ENCODE results near the gene GCA.

GCA gene

GRCh38 chr2:162370931-162371330 is 27.0 kb downstream of the GCA start:
- no peak overlapping the region for H3K27ac ChIP-seq
- no peaks in the 10 kb centered on the region for H3K79me2 ChIP-seq
- H3K9me3 ChIP-seq (ENCODE audit: control insufficient read depth, low read length) = no peaks in the 10 kb centered on the region
- no peak for TF ChIP-seq CTCF (IDR thresholded peaks at IDR 0.05)
- H2AFZ ChIP-seq = no peak overlapping the region
- no peak overlapping the region for H3K4me2 ChIP-seq (ENCODE audit: low read length)
- H3K9ac ChIP-seq = no peak overlapping the region
- H3K27me3 ChIP-seq (ENCODE audit: control insufficient read depth, insufficient read depth, low read length) = no peaks in the 10 kb centered on the region
- no peaks in the 10 kb centered on the region for H3K4me1 ChIP-seq
- H3K36me3 ChIP-seq (ENCODE audit: control insufficient read depth, insufficient read depth, low read length) = no peaks in the 10 kb centered on the region
- no peak overlapping the region for H3K4me3 ChIP-seq (ENCODE audit: low read depth, low read length)

GRCh38 chr2:162372818-162373217 is 28.9 kb downstream of the GCA start:
- Histone ChIP-seq H3K9me3 (ENCODE audit: control insufficient read depth, low read length) (no peaks in the 10 kb centered on the region), H3K27me3 (ENCODE audit: control insufficient read depth, insufficient read depth, low read length) (no peaks in the 10 kb centered on the region), H3K36me3 (ENCODE audit: control insufficient read depth, insufficient read depth, low read length) (no peaks in the 10 kb centered on the region), H3K4me2 (ENCODE audit: low read length) (no peak overlapping the region), H2AFZ (no peak overlapping the region), H3K4me3 (ENCODE audit: low read depth, low read length) (no peak overlapping the region), H3K9ac (no peak overlapping the region), H3K4me1 (no peaks in the 10 kb centered on the region), H3K27ac (no peak overlapping the region), H3K79me2 (no peaks in the 10 kb centered on the region)
- TF ChIP-seq CTCF (IDR thresholded peaks at IDR 0.05) = no peak

GRCh38 chr2:162379719-162380580 is 36.0 kb downstream of the GCA start:
- Histone ChIP-seq H3K4me3 (ENCODE audit: low read depth, low read length) (no peak overlapping the region), H2AFZ (no peak overlapping the region), H3K36me3 (ENCODE audit: control insufficient read depth, insufficient read depth, low read length) (no peaks in the 10 kb centered on the region), H3K4me1 (no peaks in the 10 kb centered on the region), H3K9me3 (ENCODE audit: control insufficient read depth, low read length) (no peaks in the 10 kb centered on the region), H3K27me3 (ENCODE audit: control insufficient read depth, insufficient read depth, low read length) (no peaks in the 10 kb centered on the region), H3K27ac (no peak overlapping the region), H3K4me2 (ENCODE audit: low read length) (no peak overlapping the region), H3K79me2 (no peaks in the 10 kb centered on the region), H3K9ac (no peak overlapping the region)
- no peak for TF ChIP-seq CTCF (IDR thresholded peaks at IDR 0.05)

- H3K79me2 ChIP-seq = no peaks in the 10 kb centered on the region
- H3K4me1 ChIP-seq = no peaks in the 10 kb centered on the region
- no peaks in the 10 kb centered on the region for H3K9me3 ChIP-seq (ENCODE audit: control insufficient read depth, low read length)
- no peak overlapping the region for H3K27ac ChIP-seq
- H3K4me2 ChIP-seq (ENCODE audit: low read length) = no peak overlapping the region
- no peak overlapping the region for H3K9ac ChIP-seq
- no peaks in the 10 kb centered on the region for H3K27me3 ChIP-seq (ENCODE audit: control insufficient read depth, insufficient read depth, low read length)
- no peaks in the 10 kb centered on the region for H3K36me3 ChIP-seq (ENCODE audit: control insufficient read depth, insufficient read depth, low read length)
- TF ChIP-seq CTCF (IDR thresholded peaks at IDR 0.05) = no peak
- H3K4me3 ChIP-seq (ENCODE audit: low read depth, low read length) = no peak overlapping the region
- no peak overlapping the region for H2AFZ ChIP-seq
Observed at GRCh38 chr2:162381851-162382250, 37.9 kb downstream of the GCA start.

GRCh38 chr2:162382278-162382677 is 38.3 kb downstream of the GCA start:
- no peak overlapping the region for H3K4me2 ChIP-seq (ENCODE audit: low read length)

More at GRCh38 chr2:162382278-162382677, 38.3 kb downstream of the GCA start:
- no peaks in the 10 kb centered on the region for H3K9me3 ChIP-seq (ENCODE audit: control insufficient read depth, low read length)
- H3K4me1 ChIP-seq = no peaks in the 10 kb centered on the region
- H3K79me2 ChIP-seq = no peaks in the 10 kb centered on the region
- H3K27me3 ChIP-seq (ENCODE audit: control insufficient read depth, insufficient read depth, low read length) = no peaks in the 10 kb centered on the region
- H3K9ac ChIP-seq = no peak overlapping the region
- H2AFZ ChIP-seq = no peak overlapping the region
- H3K4me3 ChIP-seq (ENCODE audit: low read depth, low read length) = no peak overlapping the region
- H3K27ac ChIP-seq = no peak overlapping the region
- TF ChIP-seq CTCF (IDR thresholded peaks at IDR 0.05) = no peak
- no peaks in the 10 kb centered on the region for H3K36me3 ChIP-seq (ENCODE audit: control insufficient read depth, insufficient read depth, low read length)
